HG02610 (cell line): ENCODE data around the gene PDE2A.

Experiments used
- ATAC-seq: cut with Tn5 transposase; IDR thresholded peaks from one replicate; pipeline ENCODE4 v1.9.1; 2021; ENCODE audit warnings: mild to moderate bottlenecking, moderate library complexity; ENCODE audit not compliant: unreplicated experiment

PDE2A gene

GRCh38 chr11:72673943-72674828, at the start of gene PDE2A:
Gene PDE2A, minus strand, starts transcription at chr11:72674422. Its CDS starts 215 bp downstream, at chr11:72674207.
- no peak for ATAC-seq

GRCh38 chr11:72723508-72723907, 49.3 kb upstream of the PDE2A start:
- no peak for ATAC-seq

- ATAC-seq, result peak; percentile 77
Measured at GRCh38 chr11:72722050-72722748, 48.0 kb upstream of the PDE2A start.

- ATAC-seq, result no peak
Measured at GRCh38 chr11:72721689-72722049, 47.4 kb upstream of the PDE2A start.

GRCh38 chr11:72721276-72721675, 47.1 kb upstream of the PDE2A start:
- no peak for ATAC-seq

GRCh38 chr11:72720784-72721183, 46.6 kb upstream of the PDE2A start:
- no peak for ATAC-seq

- no peak for ATAC-seq
Measured at GRCh38 chr11:72720047-72720446, 45.8 kb upstream of the PDE2A start.

- ATAC-seq, result no peak
Measured at GRCh38 chr11:72719551-72719950, 45.3 kb upstream of the PDE2A start.

- no peak for ATAC-seq
Measured at GRCh38 chr11:72719144-72719543, 44.9 kb upstream of the PDE2A start.

- ATAC-seq, result no peak
Measured at GRCh38 chr11:72718101-72718501, 43.9 kb upstream of the PDE2A start.

- ATAC-seq, result no peak
Measured at GRCh38 chr11:72716788-72717435, 42.7 kb upstream of the PDE2A start.

- ATAC-seq, result no peak
Measured at GRCh38 chr11:72716290-72716689, 42.1 kb upstream of the PDE2A start.

- ATAC-seq, result no peak
Measured at GRCh38 chr11:72712841-72713240, 38.6 kb upstream of the PDE2A start.

- no peak for ATAC-seq
Measured at GRCh38 chr11:72712168-72712751, 38.0 kb upstream of the PDE2A start.

GRCh38 chr11:72711141-72711540, 36.9 kb upstream of the PDE2A start:
- ATAC-seq, result no peak

- no peak for ATAC-seq
Measured at GRCh38 chr11:72710278-72710677, 36.1 kb upstream of the PDE2A start.

- no peak for ATAC-seq
Measured at GRCh38 chr11:72709478-72710238, 35.4 kb upstream of the PDE2A start.

GRCh38 chr11:72707032-72707431, 32.8 kb upstream of the PDE2A start:
- no peak for ATAC-seq

GRCh38 chr11:72706579-72706978, 32.4 kb upstream of the PDE2A start:
- ATAC-seq, result no peak
